GM12801 (cell line): Measurements from ENCODE around the gene MBNL2.

Source experiments
- CTCF ChIP-seq: IDR thresholded peaks from one replicate; pipeline ENCODE4 v1.5.1; 2011; ENCODE audit warnings: control low read depth; ENCODE audit not compliant: insufficient read length; ENCODE audit errors: extremely low read depth

The MBNL2 gene

DNA sequence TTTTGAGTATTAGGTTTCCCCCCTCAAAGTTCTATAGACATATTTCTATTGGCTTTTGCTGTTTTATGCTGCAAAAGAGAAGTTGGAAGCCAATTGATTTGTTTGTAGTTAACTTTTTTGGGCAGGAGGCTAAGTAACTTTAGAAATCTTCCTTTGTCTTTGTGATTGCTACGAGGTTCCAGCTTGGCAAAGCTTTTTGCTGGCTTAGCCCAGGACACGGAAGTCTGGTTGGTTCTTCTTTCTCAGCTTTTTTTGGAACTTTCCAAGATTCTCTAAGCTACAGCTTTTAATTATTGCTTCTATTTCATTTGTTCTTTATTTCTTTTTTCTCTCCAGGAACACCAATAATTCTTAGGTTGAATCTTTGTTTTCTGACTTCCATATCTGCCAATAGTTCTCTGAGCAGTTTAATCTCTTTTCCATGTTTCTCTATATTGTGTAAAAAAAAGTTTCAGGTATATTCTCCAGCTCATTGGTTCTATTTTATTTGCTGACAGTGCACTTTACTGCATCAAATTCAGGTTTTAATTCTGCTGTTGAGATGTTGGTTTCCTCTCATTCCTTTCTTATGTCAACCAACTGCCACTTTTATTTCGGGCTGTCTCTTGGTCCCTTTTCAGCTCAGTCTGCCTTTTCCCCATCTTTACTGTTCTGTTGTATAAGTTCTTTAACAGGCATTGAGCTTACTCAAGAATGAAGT is 27.8 kb downstream of the MBNL2 start:
- TF ChIP-seq CTCF = no peak

- no peak for TF ChIP-seq CTCF
Measured at GRCh38 chr13:97250560-97250959, 28.4 kb downstream of the MBNL2 start.

- no peak for TF ChIP-seq CTCF
Measured at GRCh38 chr13:97252735-97253134, 30.6 kb downstream of the MBNL2 start.

DNA sequence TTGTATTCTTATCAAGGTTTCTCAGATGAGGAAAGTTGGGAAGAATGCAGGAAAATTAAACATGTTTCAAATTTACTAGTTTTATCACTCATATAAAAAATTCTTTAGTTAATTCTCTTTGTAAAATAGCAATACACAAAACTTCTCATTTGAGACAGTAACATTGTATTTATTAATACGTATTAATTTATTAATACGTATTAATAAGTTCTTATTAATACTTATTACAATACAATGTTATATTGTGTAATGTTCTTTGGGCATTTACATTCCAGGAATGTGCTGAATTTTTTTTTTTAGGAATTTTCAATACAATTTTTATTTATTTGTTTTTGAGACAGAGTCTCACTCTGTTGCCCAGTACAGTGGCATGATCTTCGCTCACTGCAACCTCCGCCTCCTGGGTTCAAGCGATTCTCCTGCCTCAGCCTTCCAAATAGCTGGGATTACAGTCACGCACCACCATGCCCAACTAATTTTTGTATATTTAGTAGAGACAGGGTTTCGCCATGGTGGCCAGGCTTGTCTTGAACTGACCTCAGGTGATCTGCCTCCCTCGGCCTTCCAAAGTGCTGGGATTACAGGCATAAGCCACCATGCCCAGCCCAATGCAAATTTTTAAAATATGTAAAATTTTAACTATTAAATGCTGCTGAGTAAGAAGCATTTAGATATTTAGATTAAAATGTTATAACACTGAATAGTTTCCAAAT is 31.6 kb downstream of the MBNL2 start:
- TF ChIP-seq CTCF = no peak

- no peak for TF ChIP-seq CTCF
Measured at GRCh38 chr13:97254816-97255215, 32.7 kb downstream of the MBNL2 start.

DNA sequence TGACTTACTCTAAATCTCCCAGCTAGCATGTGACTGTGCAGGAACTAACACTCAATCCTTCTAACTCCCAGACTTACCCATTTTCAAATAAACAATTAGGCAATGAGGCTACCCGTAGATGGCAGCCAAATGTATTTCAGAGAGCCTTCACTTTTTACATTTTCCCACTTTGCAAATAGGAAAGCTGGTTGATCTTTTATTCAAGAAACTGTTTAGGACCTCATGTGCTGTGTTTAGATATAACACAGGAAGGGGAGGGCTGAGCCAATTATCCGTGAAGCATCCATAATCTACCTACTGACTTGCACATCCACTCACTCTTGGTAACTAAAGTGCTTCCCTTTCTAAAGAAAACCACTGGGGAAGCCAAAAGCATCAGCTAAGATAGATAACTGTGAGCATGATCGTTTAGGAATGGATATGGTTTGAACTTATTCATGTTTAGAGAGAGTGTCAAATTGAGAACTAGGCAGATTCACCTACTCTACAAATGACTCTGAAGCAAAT is 33.4 kb downstream of the MBNL2 start:
- no peak for TF ChIP-seq CTCF

- no peak for TF ChIP-seq CTCF
Measured at GRCh38 chr13:97256343-97256783, 34.2 kb downstream of the MBNL2 start.
